ENCODE data around the gene DNAJB11.
A peak's percentile ranks its signal among the peaks of the same experiment; 100 is the strongest.

DNAJB11 gene

GRCh38 chr3:186596568-186597287 is 26.2 kb downstream of the DNAJB11 start:
- DNase-seq (ENCODE audit: low spot score): no peak

GRCh38 chr3:186598108-186598784 is 27.7 kb downstream of the DNAJB11 start:
- no peak for DNase-seq (ENCODE audit: low spot score)

- DNase-seq (ENCODE audit: low spot score): no peak
Observed at GRCh38 chr3:186598794-186599141, 28.2 kb downstream of the DNAJB11 start.

DNA sequence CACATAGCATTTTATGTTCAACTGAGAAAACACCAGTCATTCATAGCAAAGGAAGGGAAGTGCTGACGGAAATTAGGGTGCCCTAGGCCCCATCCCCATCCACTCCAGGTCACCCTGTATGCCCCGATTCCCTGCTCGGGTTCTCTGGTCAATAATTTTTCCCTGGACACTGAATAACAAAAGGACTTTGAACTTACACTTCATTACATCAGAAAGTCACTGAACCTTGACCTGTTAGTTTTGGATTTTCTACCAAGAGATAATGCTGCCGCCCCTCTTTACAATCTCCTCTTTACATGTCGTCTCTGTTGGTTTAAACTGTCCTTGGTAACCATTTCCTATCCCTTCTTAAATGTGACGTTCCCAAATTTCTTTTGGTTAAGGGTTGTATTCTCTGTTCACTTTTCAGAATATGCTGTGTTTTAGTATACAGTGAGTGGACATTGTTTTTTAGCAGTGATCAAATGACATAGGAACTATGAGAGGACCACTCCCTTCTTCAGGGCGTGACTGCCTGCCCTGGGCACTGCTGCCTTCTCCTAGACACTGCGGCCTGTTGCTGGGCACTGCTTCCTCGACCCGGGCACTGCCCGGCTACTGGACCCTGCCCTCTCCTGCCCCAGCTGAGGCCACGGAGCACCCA is 28.7 kb downstream of the DNAJB11 start:
- DNase-seq (ENCODE audit: low spot score): no peak

DNA sequence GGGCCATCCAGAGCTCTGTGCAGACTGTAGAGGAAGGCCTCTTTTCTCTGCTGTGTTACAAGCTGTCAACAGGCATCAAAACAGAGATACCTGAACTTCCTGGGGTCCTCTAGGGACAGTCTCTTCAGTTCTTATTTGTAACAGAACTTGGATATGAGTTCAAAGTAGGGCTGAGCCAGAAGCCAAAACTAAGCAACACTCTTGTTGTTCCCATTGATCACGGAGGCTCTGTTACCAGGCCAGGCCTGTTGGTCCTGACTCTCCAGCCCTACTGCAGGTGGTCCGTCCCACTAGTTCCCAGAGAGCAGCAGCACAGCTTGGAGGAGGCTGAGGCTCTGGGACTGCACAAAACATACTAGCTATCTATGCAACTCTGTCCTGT is 29.3 kb downstream of the DNAJB11 start:
- DNase-seq (ENCODE audit: low spot score): no peak

GRCh38 chr3:186600896-186601295 is 30.4 kb downstream of the DNAJB11 start:
- no peak for DNase-seq (ENCODE audit: low spot score)

DNA sequence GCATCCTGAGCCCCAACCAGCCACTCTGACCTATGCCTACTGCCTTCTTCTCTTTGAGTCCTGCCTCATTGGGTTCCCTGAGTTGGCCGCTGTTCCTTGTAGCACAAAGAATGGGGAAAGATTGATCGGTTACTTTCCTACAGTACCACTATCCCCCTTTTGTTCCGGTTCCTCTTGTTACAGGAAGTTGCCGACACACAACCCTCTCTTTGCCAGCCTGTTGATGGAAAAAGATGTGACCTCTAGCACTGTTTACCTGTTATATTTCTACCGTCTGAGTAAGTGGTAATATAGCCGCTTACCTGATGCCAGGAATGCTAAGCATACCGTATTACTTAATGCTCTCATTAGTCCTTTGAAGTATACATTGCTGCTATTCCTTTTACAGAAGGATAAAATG is 32.6 kb downstream of the DNAJB11 start:
- DNase-seq (ENCODE audit: low spot score): no peak

GRCh38 chr3:186605078-186605477 is 34.6 kb downstream of the DNAJB11 start:
- no peak for DNase-seq (ENCODE audit: low spot score)

DNA sequence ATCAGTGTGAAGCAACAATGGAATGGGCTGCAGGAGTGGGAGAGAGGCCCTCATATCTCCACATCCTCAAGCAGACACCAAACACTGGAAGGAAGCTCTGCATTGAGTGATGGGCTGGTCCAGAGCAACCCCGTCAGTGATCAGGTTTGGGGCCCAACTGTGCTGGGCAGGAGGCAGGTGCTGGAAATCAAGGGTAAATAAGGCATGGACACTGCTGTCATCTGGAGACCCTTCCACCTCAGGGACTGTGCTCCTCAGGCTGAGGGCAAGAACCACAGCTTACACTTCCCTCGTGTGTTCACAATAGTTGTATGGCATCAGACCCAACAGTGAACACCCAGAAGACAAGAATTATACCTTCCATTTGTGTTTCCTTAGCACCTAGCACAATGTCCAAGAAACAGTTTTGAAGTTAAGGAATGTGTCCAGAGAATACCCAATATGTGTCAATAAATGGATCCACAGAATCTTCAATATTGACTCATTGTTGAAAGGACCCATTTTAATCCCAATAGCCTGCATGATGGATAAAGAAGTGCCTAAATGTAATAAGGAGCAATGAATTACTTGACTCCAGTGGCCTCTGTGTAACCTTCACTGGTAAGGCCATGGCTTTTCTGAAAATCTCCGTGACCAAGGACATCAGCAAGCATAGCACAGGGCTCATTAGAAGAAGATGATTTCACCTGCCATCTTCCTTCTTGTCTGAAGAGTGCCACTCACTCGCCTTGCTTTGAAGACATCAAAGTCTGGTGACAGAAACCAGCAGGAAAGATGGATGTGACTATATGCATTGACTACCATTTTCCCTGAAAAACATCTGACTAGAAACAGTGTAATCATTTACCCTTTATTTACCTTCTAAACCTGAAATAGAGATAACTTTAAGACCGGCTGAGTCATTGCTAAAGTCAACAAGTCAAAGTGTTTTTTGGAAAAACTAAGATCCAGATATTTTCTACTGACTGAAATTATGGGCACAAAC is 35.3 kb downstream of the DNAJB11 start:
- no peak for DNase-seq (ENCODE audit: low spot score)

DNA sequence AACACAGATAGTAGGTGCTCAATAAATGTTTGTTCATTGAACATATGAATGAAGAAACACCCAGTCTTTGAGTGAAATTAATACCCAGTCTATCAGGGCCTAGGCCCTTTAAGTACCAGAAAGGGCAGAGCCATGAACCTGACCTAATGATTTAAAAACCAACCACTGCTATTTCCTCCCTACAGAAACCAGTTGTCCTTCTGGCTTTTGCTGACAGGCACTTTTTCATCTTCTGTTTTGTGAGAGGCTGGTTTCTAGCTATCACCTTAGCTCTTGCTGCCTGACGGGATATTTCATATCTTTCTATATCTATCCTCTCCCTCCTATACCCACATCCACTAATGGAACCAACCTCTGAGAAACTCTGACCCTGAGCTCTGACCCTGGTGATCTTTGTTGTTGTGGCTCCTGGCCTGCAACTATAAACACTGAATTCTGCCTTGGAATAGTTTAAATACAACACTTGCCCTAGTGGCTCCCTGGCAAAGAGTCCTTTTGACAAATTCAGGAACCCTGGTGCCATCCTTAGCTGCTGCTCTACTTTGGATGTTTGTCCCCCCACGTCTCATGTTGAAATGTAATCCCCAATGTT is 38.2 kb downstream of the DNAJB11 start:
- DNase-seq (ENCODE audit: low spot score): no peak

GRCh38 chr3:186609247-186609868 is 38.8 kb downstream of the DNAJB11 start:
- DNase-seq (ENCODE audit: low spot score): no peak

GRCh38 chr3:186612065-186612464 is 41.5 kb downstream of the DNAJB11 start:
- no peak for DNase-seq (ENCODE audit: low spot score)

DNA sequence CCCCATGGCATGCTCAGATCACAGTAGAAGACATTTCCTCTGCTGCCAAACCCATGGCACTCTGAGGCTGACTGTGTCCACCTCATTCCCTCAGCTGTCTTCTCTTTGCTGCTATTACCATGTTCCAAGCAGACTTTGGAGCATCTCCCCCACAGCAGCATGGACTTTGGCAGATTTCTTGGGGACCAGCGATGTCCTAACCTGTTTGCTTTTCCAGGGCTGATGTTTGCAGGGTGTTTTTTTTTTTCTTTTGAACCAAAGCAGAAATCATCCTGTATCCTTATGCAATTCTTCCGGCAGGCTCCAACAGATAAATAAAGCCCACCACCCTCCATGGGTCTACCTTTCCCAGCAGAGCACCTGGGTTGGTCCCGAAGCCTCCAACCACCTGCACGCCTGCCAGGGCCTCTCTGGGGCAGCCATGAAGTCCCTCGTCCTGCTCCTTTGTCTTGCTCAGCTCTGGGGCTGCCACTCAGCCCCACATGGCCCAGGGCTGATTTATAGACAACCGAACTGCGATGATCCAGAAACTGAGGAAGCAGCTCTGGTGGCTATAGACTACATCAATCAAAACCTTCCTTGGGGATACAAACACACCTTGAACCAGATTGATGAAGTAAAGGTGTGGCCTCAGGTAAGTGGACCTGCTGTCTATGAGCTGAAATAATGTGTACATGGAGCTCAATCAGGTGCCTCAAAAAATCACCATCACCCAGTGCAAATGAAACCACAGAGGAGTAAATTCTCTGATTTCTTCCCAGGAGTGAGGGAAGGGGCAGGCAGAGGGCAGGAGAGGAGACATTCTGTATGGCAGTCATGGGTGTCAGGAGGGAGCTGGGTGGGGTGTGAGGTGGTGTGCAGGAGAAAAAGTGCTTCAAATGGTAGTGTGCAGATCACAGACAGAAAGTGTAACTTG is 42.5 kb downstream of the DNAJB11 start, which contains the start of gene AHSG:
AHSG (plus strand) TSS at position 340 of the 916 bp plus-strand sequence; CDS start at position 422, 82 bp downstream.
- DNase-seq (ENCODE audit: low spot score): no peak

GRCh38 chr3:186613637-186614265 is 43.2 kb downstream of the DNAJB11 start:
- DNase-seq (ENCODE audit: low spot score): no peak

- DNase-seq (ENCODE audit: low spot score): peak; percentile 1
Observed at GRCh38 chr3:186614266-186614596, 43.7 kb downstream of the DNAJB11 start.

GRCh38 chr3:186614597-186615483 is 44.3 kb downstream of the DNAJB11 start:
- peak; percentile 73 for DNase-seq (ENCODE audit: low spot score)

DNA sequence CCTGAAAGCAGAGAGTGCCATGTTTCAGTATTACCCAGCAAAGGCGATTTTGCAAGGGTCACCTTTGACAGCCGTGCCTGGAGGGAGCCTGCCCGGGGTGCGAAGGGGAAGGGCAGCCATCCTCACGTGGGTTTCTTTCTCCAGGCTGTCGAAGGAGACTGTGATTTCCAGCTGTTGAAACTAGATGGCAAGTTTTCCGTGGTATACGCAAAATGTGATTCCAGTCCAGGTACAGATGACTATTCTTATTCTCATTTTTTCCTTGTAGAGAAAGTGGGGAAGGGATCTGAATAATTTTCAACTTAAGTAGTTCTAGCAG is 45.7 kb downstream of the DNAJB11 start:
- DNase-seq (ENCODE audit: low spot score): no peak

- DNase-seq (ENCODE audit: low spot score): peak; percentile 82
Observed at GRCh38 chr3:186617036-186617946, 46.8 kb downstream of the DNAJB11 start.
